HCT116 (cell line): Measurements from ENCODE around the gene SPATA1. TPM values are rescaled to one million over a fixed set of nuclear protein-coding genes. Genes with fewer than 3 reads are reported as not detected.

ENCODE experiments used
- ATAC-seq: fragments of 200-7000 bp; cut with Tn5 transposase; 2 replicates; pipeline ENCODE4 v1.9.1; 2020; ENCODE audit warnings: mild to moderate bottlenecking, moderate library complexity
- BruUV-seq: library from RNA; stranded (reverse); fragments of 400-500 nt; replicated peaks from 2 replicates; lab custom pipeline; 2021; lab: Mats Ljungman, UMichigan
- CTCF ChIA-PET: fragments of 300-600 bp; sonication (Branson Sonifier 250); formaldehyde crosslinking; loops from one replicate; lab custom pipeline; 2021; ENCODE audit warnings: antibody characterized with exemption; lab: Charles Lee
- POLR2A ChIA-PET: fragments of 300-600, 350-600 bp; sonication (Branson Sonifier 250); formaldehyde crosslinking; loops from one replicate; lab custom pipeline; 2021; ENCODE audit warnings: antibody characterized with exemption; lab: Charles Lee
- RAD21 ChIA-PET, 2 experiments: fragments of 300-600 bp; sonication (Branson Sonifier 250); formaldehyde crosslinking; loops; one replicate each; lab custom pipeline; 2023; ENCODE audit warnings: low total read pairs in 2 of 2; ENCODE audit not compliant: uncharacterized antibody in 2 of 2, unreplicated experiment in 2 of 2, low non-redundant PET in 1 of 2; lab: Charles Lee
- DNase-seq: peaks from one replicate; pipeline ENCODE4 v3.0.0-alpha.2; 2010; ENCODE audit warnings: low read depth, low spot score
- H2AFZ ChIP-seq: fragments of 200-600 bp; shearing (Covaris generic), sonication (generic); 2 replicates; pipeline ENCODE4 v1.6.1; 2017; ENCODE audit warnings: low read depth, mixed run types, mixed read lengths, antibody characterized with exemption, low read length; ENCODE audit not compliant: poor library complexity, severe bottlenecking
- H3K27ac ChIP-seq: 2 replicates; pipeline ENCODE4 v1.5.1; 2012; ENCODE audit warnings: low read depth, low read length
- H3K27me3 ChIP-seq: fragments of 200-600 bp; sonication (generic); 2 replicates; pipeline ENCODE4 v1.6.1; 2016; ENCODE audit warnings: mixed run types, low read length, mixed read lengths; ENCODE audit not compliant: insufficient read depth
- H3K36me3 ChIP-seq, 2 experiments: fragments of 200-500 bp in 1 of 2; fragments of 200-600 bp in 1 of 2; sonication (Bioruptor generic) in 1 of 2; sonication (generic) in 1 of 2; 2 replicates each; pipeline versions ENCODE4 v1.5.1 to v1.6.1; 2014 to 2016; ENCODE audit warnings: low read length in 2 of 2, inconsistent platforms in 1 of 2, mixed read lengths in 1 of 2, mixed run types in 1 of 2; ENCODE audit not compliant: insufficient read depth in 2 of 2, control insufficient read depth in 1 of 2
- H3K4me1 ChIP-seq, 2 experiments: fragments of 200-600 bp in 1 of 2; sonication (generic) in 1 of 2; 2 replicates each; pipeline versions ENCODE4 v1.5.1 to v1.6.1; 2012 to 2017; ENCODE audit warnings: low read length in 2 of 2, inconsistent platforms in 1 of 2, mild to moderate bottlenecking in 1 of 2, mixed read lengths in 1 of 2, mixed run types in 1 of 2, moderate library complexity in 1 of 2; ENCODE audit not compliant: insufficient read depth in 2 of 2, control insufficient read depth in 1 of 2
- H3K4me2 ChIP-seq: fragments of 200-600 bp; sonication (generic); 2 replicates; pipeline ENCODE4 v1.6.1; 2017; ENCODE audit warnings: mixed run types, low read length, mixed read lengths
- H3K4me3 ChIP-seq, 2 experiments: fragments of 200-600 bp in 1 of 2; sonication (generic) in 1 of 2; replicated peaks in 1 of 2; 2 replicates each; pipeline ENCODE4 v1.5.1; 2011 to 2016; ENCODE audit warnings: low read length in 2 of 2, control low read depth in 1 of 2, low read depth in 1 of 2, mild to moderate bottlenecking in 1 of 2, mixed read lengths in 1 of 2, mixed run types in 1 of 2
- H3K79me2 ChIP-seq: fragments of 200-600 bp; sonication (generic); 2 replicates; pipeline ENCODE4 v1.6.1; 2017; ENCODE audit warnings: mild to moderate bottlenecking, mixed run types, low read length, moderate library complexity, mixed read lengths; ENCODE audit not compliant: insufficient read depth
- H3K9ac ChIP-seq: fragments of 200-600 bp; sonication (generic); 2 replicates; pipeline ENCODE4 v1.6.1; 2016; ENCODE audit warnings: low read length, mixed read lengths
- H3K9me2 ChIP-seq: fragments of 200-600 bp; sonication (generic), shearing (Covaris generic); 2 replicates; pipeline ENCODE4 v1.6.1; 2017; ENCODE audit warnings: mixed run types, mild to moderate bottlenecking, moderate library complexity; ENCODE audit not compliant: insufficient read depth
- H3K9me3 ChIP-seq, 2 experiments: fragments of 200-500 bp in 1 of 2; fragments of 200-600 bp in 1 of 2; sonication (Bioruptor generic) in 1 of 2; sonication (generic) in 1 of 2; 2 replicates each; pipeline ENCODE4 v1.6.1; 2014 to 2017; ENCODE audit warnings: low read length in 2 of 2, mixed read lengths in 2 of 2, inconsistent platforms in 1 of 2, low read depth in 1 of 2, mild to moderate bottlenecking in 1 of 2, mixed run types in 1 of 2, moderate library complexity in 1 of 2; ENCODE audit not compliant: control insufficient read depth in 1 of 2, insufficient read depth in 1 of 2
- H4K20me1 ChIP-seq: fragments of 200-600 bp; sonication (generic), shearing (Covaris generic); 2 replicates; pipeline ENCODE4 v1.6.1; 2017; ENCODE audit warnings: mixed run types, mild to moderate bottlenecking, moderate library complexity; ENCODE audit not compliant: insufficient read depth
- FOSL1 ChIP-seq: IDR thresholded peaks from 2 replicates; pipeline ENCODE4 v1.6.1; 2012; ENCODE audit warnings: low read depth
- JUND ChIP-seq: IDR thresholded peaks from 2 replicates; pipeline ENCODE4 v1.6.1; 2012
- POLR2A ChIP-seq: IDR thresholded peaks from 2 replicates; pipeline ENCODE4 v1.7.0; 2011; ENCODE audit warnings: borderline replicate concordance; ENCODE audit not compliant: insufficient read depth, insufficient read length; ENCODE audit errors: extremely low read depth
- POLR2AphosphoS5 ChIP-seq: IDR thresholded peaks from 2 replicates; pipeline ENCODE4 v1.6.1; 2011; ENCODE audit warnings: mild to moderate bottlenecking, low read depth, low read length, moderate library complexity
- SIN3A ChIP-seq: IDR thresholded peaks from 2 replicates; pipeline ENCODE4 v1.6.1; 2012; ENCODE audit warnings: low read depth
- TCF7L2 ChIP-seq: IDR thresholded peaks from 2 replicates; pipeline ENCODE4 v1.7.0; 2011; ENCODE audit warnings: borderline replicate concordance, inconsistent platforms; ENCODE audit not compliant: insufficient read depth, insufficient read length; ENCODE audit errors: extremely low read depth
- intact Hi-C: fragments of 100-400 bp; cut with micrococcal nuclease; formaldehyde crosslinking; loops from 2 replicates; pipeline ENCODE4 v1.10.0; 2022
- total RNA-seq: library from RNA; stranded (reverse); gene quantifications from one replicate; pipeline ENCODE4 v1.2.1, GENCODE V29; 2021; ENCODE audit not compliant: unreplicated experiment
- TF ChIP-seq, protein P1 (sequence below): IDR thresholded peaks from 2 replicates; pipeline ENCODE4 v1.6.1; 2012

The SPATA1 gene
- total RNA-seq, 1 experiment from 2014 or later: 3.1 TPM

DNA sequence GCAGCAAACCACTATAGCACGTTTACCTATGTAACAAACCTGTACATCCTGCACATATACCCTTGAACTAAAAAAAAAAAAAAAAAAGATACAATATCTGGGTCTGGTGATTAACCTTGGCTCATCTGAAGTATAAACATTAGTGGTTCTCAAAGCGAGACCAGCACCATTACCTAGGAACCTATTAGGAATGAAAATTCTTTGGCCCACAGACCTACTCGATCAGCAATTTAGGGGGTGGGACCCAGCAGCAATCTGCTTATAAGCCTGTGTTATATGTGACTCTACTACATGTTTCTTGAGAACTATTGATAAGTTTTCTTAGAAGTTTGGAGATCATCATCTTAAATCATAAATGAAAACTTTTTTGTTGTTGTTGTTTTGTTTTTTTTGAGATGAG, 9.7 kb upstream of the SPATA1 start:
- BruUV-seq: no TSS peak
- no peaks in the 10 kb centered on the region for H3K9me3 ChIP-seq
- no peak overlapping the region; the same call in 1 of the 2 replicates for H3K27ac ChIP-seq
- H3K79me2 ChIP-seq: peaks cover 75% of the 10 kb centered on the region
- H2AFZ ChIP-seq: no peak overlapping the region
- H4K20me1 ChIP-seq: peaks cover 9% of the 10 kb centered on the region
- DNase-seq (no peak), ATAC-seq (no peak)
- POLR2A ChIA-PET: no interaction called here
- peaks cover 0 to 4% of the 10 kb centered on the region in 2 experiments; a peak in 1 of 4 replicates for H3K4me1 ChIP-seq
- RAD21 ChIA-PET: no interaction called here
- no peak overlapping the region for H3K4me2 ChIP-seq
- H3K9ac ChIP-seq: no peak overlapping the region
- peaks cover 55 to 90% of the 10 kb centered on the region in 2 experiments for H3K36me3 ChIP-seq
- no peak overlapping the region for H3K4me3 ChIP-seq
- no peaks in the 10 kb centered on the region for H3K27me3 ChIP-seq
- CTCF ChIA-PET: no interaction called here
- TF ChIP-seq POLR2AphosphoS5: peak; percentile 55; the same call in 1 of the 2 replicates
- no peak for TF ChIP-seq TCF7L2
- intact Hi-C loops: no loop called here
- H3K9me2 ChIP-seq: no peaks in the 10 kb centered on the region

DNA sequence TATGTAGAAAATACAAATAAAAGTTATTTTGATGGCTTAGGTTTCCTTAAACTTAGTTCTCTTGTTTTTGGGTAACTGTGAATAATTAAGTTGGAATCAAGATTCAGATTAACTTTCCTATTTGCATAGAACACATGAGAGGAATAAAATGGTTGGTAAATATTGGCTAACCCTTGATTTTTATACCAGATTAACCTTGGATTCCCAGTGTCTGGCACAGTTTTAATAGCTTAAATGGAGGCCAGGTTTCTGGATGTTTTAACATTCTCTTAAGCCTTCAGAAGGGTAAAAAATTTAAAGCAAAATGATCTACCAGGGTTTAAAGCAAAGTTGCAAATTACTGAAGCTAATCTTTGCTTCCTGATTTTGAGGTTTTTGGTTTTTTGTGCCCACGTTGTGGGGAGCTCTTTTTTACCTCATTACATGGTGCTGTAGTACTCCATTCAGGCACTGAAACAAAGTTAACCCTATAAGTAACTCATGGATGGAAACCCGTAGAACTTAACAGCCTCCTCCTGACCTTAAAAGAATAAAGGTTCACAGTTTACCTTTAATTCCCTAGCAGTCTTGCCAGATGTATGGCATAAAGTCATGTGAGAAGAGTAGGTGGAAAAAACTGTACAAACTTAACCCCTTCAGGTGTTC, 8.4 kb upstream of the SPATA1 start:
- Histone ChIP-seq H3K4me3 (no peak overlapping the region), H2AFZ (no peak overlapping the region), H3K9me3 (no peaks in the 10 kb centered on the region), H3K36me3 (peaks cover 44 to 78% of the 10 kb centered on the region in 2 experiments), H3K9ac (no peak overlapping the region), H3K4me1 (peaks cover 0 to 9% of the 10 kb centered on the region in 2 experiments; a peak in 2 of 4 replicates), H3K79me2 (peaks cover 79% of the 10 kb centered on the region), H4K20me1 (peaks cover 9% of the 10 kb centered on the region), H3K27ac (no peak overlapping the region), H3K4me2 (no peak overlapping the region), H3K9me2 (no peaks in the 10 kb centered on the region), H3K27me3 (no peaks in the 10 kb centered on the region)
- POLR2A ChIA-PET: interaction anchor here (1.1 kb wide), 1 partner anchor 9 kb away, joined by 6 read pairs; the partner anchor contains the start of genes GNG5 and SPATA1
- RAD21 ChIA-PET: no interaction called here
- intact Hi-C loops: no loop called here
- TF ChIP-seq SIN3A: 0 out of 2 replicates have a peak, but pooled peaks have one; percentile 1
- TF ChIP-seq JUND: no peak
- TF ChIP-seq, protein P1, sequence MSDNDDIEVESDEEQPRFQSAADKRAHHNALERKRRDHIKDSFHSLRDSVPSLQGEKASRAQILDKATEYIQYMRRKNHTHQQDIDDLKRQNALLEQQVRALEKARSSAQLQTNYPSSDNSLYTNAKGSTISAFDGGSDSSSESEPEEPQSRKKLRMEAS: no peak
- no peak for TF ChIP-seq POLR2A
- TF ChIP-seq FOSL1: no peak
- CTCF ChIA-PET: no interaction called here
- no peak for DNase-seq
- ATAC-seq: 0 out of 2 replicates have a peak, but pooled peaks have one; percentile 13
- BruUV-seq: TSS peak; percentile 8
